Measurements from ENCODE around the gene GDF3.

GRCh38 chr12:7729746-7730145 lies 34.2 kb upstream of the GDF3 start:
- TF ChIP-seq CTCF (IDR thresholded peaks at IDR 0.05; ENCODE audit: low read length) (no peak), EZH2 (IDR thresholded peaks at IDR 0.05; ENCODE audit: borderline replicate concordance, low read length) (no peak)

Data from OCI-LY1 (cell line).